VCaP (cell line): ENCODE results near the gene BANF1.

ENCODE experiments used
- H3K27ac ChIP-seq: fragments of 450-650 bp; 2 replicates; pipeline ENCODE4 v1.5.1; 2017
- TF ChIP-seq, protein P1 (sequence below): fragments of 450-650 bp; conservative IDR thresholded peaks from 2 replicates; pipeline ENCODE4 v1.5.1; 2017; ENCODE audit warnings: mild to moderate bottlenecking, moderate library complexity

BANF1 gene

DNA sequence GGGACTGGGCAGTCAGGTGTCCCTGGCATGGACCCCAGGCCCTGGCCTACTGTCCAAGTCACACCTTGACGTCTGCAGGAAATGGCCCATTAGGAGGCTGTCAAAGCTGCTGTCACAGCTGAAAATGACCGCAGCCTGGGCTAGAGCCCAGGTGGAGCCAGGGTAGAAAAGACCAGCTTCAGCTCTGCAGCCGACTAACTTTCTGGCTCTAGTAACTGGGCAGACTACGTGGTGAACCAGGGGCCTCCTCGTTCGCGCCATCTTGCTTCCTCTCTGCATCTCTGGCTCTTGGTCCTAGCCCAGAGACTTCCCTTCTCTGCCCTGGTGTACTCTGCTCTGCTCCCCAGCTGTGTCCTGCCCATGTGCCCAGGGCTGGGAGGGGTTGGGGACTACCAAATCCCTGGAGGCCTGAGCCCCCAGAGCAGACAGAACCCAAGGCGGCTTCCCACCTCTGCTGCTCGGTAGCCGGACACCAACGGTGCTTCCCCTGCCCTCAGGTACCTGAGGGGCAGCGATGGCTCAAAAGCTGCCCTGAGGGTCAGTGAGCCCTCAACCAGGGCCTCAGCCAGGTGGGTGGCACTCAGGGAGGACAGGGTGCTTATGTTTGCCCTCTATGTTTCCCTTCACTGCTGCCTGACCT lies 21.1 kb upstream of the BANF1 start:
- H3K27ac ChIP-seq: no peak overlapping the region
- TF ChIP-seq, protein P1, sequence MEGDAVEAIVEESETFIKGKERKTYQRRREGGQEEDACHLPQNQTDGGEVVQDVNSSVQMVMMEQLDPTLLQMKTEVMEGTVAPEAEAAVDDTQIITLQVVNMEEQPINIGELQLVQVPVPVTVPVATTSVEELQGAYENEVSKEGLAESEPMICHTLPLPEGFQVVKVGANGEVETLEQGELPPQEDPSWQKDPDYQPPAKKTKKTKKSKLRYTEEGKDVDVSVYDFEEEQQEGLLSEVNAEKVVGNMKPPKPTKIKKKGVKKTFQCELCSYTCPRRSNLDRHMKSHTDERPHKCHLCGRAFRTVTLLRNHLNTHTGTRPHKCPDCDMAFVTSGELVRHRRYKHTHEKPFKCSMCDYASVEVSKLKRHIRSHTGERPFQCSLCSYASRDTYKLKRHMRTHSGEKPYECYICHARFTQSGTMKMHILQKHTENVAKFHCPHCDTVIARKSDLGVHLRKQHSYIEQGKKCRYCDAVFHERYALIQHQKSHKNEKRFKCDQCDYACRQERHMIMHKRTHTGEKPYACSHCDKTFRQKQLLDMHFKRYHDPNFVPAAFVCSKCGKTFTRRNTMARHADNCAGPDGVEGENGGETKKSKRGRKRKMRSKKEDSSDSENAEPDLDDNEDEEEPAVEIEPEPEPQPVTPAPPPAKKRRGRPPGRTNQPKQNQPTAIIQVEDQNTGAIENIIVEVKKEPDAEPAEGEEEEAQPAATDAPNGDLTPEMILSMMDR: no peak

DNA sequence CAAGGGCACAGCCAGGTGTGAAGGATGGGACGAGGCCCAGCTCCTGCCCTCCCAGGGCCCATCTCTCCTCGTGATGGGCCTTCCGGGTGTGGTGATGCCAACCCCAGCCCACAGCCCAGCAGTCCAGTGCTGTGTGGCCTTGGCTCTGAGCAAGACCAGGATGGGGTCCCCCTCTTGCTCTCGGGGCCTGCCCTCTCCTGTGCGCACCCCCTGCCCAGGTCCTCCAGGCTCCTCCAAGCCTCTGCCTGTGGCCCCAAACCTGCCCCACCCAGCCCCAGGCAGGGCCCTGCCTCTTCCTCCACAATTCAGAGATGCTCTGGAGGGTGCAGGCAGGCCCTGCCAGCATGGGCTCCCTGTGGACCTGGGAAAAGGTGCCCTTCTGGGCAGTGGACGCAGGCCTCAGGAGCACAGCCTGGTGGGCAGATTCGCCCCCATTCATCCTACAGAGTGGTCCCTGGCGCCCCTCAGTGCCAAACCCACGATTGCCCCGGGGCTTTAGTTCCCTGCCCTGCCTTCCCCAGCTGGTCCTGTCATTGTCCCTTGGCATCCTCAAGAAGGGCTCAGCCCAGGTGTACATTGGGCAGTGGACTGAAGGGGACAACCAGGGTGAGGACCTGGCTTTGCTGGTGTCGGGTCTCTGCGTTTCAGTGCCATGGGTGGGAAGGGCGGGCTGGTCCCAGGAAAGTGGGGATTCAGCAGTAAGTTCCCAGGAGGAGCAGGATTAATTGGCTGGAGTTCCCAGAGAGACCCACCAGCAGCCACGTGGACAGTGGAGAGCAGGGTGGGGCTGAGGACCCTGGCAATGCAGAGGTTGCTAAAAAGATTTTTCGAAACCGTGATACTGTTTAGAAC lies 20.1 kb upstream of the BANF1 start:
- no peak overlapping the region for H3K27ac ChIP-seq
- TF ChIP-seq, protein P1: no peak

DNA sequence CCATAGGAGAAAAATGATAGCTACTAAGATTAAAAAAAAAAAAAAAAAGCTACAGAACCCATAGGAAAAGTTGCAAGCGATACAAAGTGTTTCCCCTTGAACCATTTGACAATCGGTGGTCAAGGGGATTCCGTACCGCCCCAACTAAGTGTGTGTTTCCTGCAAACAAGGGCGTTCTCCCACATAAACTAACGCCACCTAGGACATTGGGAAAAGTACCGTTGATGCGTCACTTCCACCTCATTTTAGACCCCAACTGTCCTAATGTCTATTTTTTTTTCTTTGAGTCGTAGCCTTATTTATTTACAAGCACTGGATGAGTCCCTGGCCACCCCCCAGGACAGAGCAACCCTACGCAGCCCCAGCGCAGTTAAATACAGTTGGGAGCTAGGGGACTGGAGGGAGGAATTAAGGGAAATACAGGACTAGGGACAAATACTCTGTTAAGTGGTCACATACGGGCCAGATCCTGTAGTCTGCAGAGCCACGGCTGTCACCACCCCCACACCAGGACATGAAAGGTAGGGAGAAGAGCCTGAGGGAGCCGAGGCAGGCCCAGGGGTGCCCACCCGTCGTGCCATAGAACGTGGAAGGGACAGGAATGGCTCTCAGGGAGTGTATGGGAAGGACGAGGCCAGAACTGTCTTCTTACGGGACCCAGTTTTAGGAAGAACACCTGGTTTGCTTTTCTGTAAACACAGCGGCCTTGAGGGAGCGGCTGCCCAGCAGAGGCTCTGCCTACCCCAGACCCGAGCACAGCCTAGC lies 19.3 kb upstream of the BANF1 start:
- TF ChIP-seq, protein P1: no peak
- H3K27ac ChIP-seq: no peak overlapping the region; the same call in 1 of the 2 replicates

- H3K27ac ChIP-seq: no peak overlapping the region
- TF ChIP-seq, protein P1: no peak
Observed at GRCh38 chr11:65983589-65983987, 18.7 kb upstream of the BANF1 start.

- TF ChIP-seq, protein P1: no peak
- H3K27ac ChIP-seq: no peak overlapping the region
Observed at GRCh38 chr11:65987336-65987735, 15.0 kb upstream of the BANF1 start.

DNA sequence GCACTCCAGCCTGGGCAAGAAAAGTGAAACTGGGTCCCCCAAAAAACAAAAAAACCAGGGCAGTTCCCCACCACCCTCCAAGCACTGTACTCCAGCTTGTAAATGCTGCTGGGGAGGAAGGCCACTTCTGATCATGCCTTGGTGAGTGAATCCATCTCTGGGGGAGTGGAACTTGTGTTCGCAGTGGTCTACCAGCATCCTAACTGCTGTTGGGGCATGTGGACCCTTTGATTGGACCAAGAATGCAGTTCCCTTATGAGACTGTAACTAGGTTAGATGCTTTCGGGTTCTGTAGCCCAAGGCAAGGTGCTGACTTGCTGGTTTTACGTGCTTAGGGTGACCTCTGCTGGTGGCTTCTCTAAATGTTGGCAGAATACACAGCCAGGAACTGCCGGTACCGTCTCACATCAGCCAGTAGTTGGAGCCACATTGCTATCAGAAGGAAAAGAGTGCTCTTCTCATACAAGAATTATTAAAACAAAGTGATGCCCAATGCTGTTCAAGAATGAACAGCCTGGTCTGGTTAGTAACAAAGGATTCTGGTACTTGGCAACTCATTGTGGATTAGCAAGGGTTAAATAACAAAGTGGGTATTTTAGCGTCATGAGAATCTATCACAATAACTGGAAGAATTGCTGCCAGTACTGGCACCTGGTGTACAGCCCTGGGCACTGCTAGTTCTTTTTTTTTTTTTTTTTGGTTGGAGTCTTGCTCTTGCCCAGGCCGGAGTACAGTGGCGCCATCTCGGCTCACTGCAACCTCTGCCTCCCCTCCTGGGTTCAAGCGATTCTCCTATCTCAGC lies 13.3 kb upstream of the BANF1 start:
- H3K27ac ChIP-seq: peak overlapping the region; percentile 55
- TF ChIP-seq, protein P1: peak; percentile 100
